22Rv1 (cell line): ENCODE measurements around the gene PCBD2.

Experiments used
- ZFX ChIP-seq: fragments of 450-650 bp; IDR thresholded peaks from 2 replicates; pipeline ENCODE4 v1.6.1; 2017; ENCODE audit warnings: antibody characterized with exemption, borderline replicate concordance
- TF ChIP-seq, protein P1 (sequence below): fragments of 450-650 bp; IDR thresholded peaks from 2 replicates; pipeline ENCODE4 v1.5.1; 2017; ENCODE audit warnings: mild to moderate bottlenecking

DNA sequence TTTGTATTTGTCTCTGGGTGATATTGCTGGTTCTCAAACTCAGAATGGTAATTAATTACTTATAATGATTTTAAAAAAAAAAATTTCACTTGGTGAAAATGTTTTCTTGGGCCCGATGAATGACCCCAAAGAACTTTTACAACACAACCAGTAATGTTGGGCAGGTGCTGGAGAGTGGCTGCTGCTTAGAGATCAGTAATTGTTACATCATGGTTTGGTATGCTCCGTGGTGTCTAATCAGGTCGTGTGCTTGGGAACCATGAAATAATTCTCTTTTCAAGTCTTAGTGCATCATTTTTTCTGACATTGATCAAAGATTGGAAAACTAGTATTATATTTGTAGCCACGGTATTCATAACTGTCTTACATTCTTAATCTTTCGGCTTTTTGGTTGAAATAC is 29.3 kb downstream of the PCBD2 start:
- TF ChIP-seq, protein P1, sequence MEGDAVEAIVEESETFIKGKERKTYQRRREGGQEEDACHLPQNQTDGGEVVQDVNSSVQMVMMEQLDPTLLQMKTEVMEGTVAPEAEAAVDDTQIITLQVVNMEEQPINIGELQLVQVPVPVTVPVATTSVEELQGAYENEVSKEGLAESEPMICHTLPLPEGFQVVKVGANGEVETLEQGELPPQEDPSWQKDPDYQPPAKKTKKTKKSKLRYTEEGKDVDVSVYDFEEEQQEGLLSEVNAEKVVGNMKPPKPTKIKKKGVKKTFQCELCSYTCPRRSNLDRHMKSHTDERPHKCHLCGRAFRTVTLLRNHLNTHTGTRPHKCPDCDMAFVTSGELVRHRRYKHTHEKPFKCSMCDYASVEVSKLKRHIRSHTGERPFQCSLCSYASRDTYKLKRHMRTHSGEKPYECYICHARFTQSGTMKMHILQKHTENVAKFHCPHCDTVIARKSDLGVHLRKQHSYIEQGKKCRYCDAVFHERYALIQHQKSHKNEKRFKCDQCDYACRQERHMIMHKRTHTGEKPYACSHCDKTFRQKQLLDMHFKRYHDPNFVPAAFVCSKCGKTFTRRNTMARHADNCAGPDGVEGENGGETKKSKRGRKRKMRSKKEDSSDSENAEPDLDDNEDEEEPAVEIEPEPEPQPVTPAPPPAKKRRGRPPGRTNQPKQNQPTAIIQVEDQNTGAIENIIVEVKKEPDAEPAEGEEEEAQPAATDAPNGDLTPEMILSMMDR: no peak
- no peak for TF ChIP-seq ZFX
